BE2C (cell line): Measurements from ENCODE around the gene SPINK14.

ENCODE experiments used
- DNase-seq: peaks from one replicate; pipeline ENCODE4 v3.0.0-alpha.2; 2020
- H3K27me3 ChIP-seq: fragments of 250-450 bp; sonication (Bioruptor Pico); 2 replicates; pipeline ENCODE4 v1.5.1; 2020; ENCODE audit warnings: mild to moderate bottlenecking
- H3K36me3 ChIP-seq: fragments of 250-450 bp; sonication (Bioruptor Pico); 2 replicates; pipeline ENCODE4 v1.5.1; 2020; ENCODE audit warnings: mild to moderate bottlenecking
- H3K4me1 ChIP-seq: fragments of 250-450 bp; sonication (Bioruptor Pico); 2 replicates; pipeline ENCODE4 v1.5.1; 2020
- H3K4me3 ChIP-seq: 2 replicates; pipeline ENCODE4 v1.5.1; 2011; ENCODE audit warnings: low read depth, low read length
- H3K9me3 ChIP-seq: fragments of 250-450 bp; sonication (Bioruptor Pico); 2 replicates; pipeline ENCODE4 v1.5.1; 2020
- CTCF ChIP-seq: IDR thresholded peaks from 2 replicates; pipeline ENCODE4 v1.5.1; 2012; ENCODE audit warnings: mild to moderate bottlenecking, low read depth, low read length

SPINK14 gene

GRCh38 chr5:148202531-148203203 lies 34.3 kb downstream of the SPINK14 start, which contains the start of gene SPINK6:
TSS of gene SPINK6 (plus strand) at chr5:148203042. CDS start at chr5:148203097, 55 bp downstream.
- no peak for TF ChIP-seq CTCF
- H3K4me1 ChIP-seq: no peaks in the 10 kb centered on the region
- no peaks in the 10 kb centered on the region for H3K9me3 ChIP-seq

GRCh38 chr5:148205044-148205806 lies 36.9 kb downstream of the SPINK14 start:
- Histone ChIP-seq H3K4me1 (no peaks in the 10 kb centered on the region), H3K36me3 (no peaks in the 10 kb centered on the region)
- TF ChIP-seq CTCF: no peak

More at GRCh38 chr5:148202531-148203203, 34.3 kb downstream of the SPINK14 start, which contains the start of gene SPINK6:
- DNase-seq: no peak
- peaks cover 3% of the 10 kb centered on the region; the same call in 1 of the 2 replicates for H3K27me3 ChIP-seq
- no peak within 1 kb of the TSS for H3K4me3 ChIP-seq
- H3K36me3 ChIP-seq: no peaks in the 10 kb centered on the region

GRCh38 chr5:148205865-148206264 lies 37.5 kb downstream of the SPINK14 start:
- DNase-seq: no peak
- H3K9me3 ChIP-seq: no peaks in the 10 kb centered on the region
- TF ChIP-seq CTCF: no peak
- no peak overlapping the region for H3K4me3 ChIP-seq
- H3K4me1 ChIP-seq: no peaks in the 10 kb centered on the region
- H3K27me3 ChIP-seq: peaks cover 3% of the 10 kb centered on the region; the same call in 1 of the 2 replicates
- no peaks in the 10 kb centered on the region for H3K36me3 ChIP-seq

More at GRCh38 chr5:148205044-148205806, 36.9 kb downstream of the SPINK14 start:
- DNase-seq: no peak
- no peak overlapping the region for H3K4me3 ChIP-seq
- H3K9me3 ChIP-seq: no peaks in the 10 kb centered on the region
- H3K27me3 ChIP-seq: peaks cover 3% of the 10 kb centered on the region; the same call in 1 of the 2 replicates

- no peaks in the 10 kb centered on the region for H3K9me3 ChIP-seq
- TF ChIP-seq CTCF: no peak
- H3K27me3 ChIP-seq: no peaks in the 10 kb centered on the region
- DNase-seq: no peak
- no peaks in the 10 kb centered on the region for H3K4me1 ChIP-seq
- H3K4me3 ChIP-seq: no peak overlapping the region
- no peaks in the 10 kb centered on the region for H3K36me3 ChIP-seq
These were observed 38.3 kb downstream of the SPINK14 start for GRCh38 chr5:148206620-148207019.

GRCh38 chr5:148208226-148208625 lies 39.9 kb downstream of the SPINK14 start:
- TF ChIP-seq CTCF: no peak
- Histone ChIP-seq H3K36me3 (no peaks in the 10 kb centered on the region), H3K4me1 (no peaks in the 10 kb centered on the region), H3K9me3 (no peaks in the 10 kb centered on the region), H3K27me3 (no peaks in the 10 kb centered on the region), H3K4me3 (no peak overlapping the region)
- no peak for DNase-seq
